Left lung (tissue), 10 donors: Measurements from ENCODE around the gene METTL1. TPM values are rescaled to one million over a fixed set of nuclear protein-coding genes. Genes with fewer than 3 reads are reported as not detected.
A peak's percentile ranks its signal among the peaks of the same experiment; 100 is the strongest.

ENCODE experiments used
- ATAC-seq: fragments of 200-7000 bp; cut with Tn5 transposase; one replicate; pipeline ENCODE4 v1.9.1; 2020; ENCODE audit warnings: moderate library complexity
- DNase-seq, 4 donors: peaks; one replicate each; pipeline ENCODE4 v3.0.0-alpha.2; 2013 to 2020
- H3K27ac ChIP-seq, 2 donors: fragments of 200-600 bp; sonication (generic) in 1 of 2; one replicate each; pipeline versions ENCODE4 v1.5.0 to v1.8.0; 2020 to 2021
- H3K27me3 ChIP-seq, 2 donors: fragments of 200-600 bp; sonication (generic) in 1 of 2; one replicate each; pipeline versions ENCODE4 v1.5.0 to v1.8.0; 2020 to 2021
- H3K36me3 ChIP-seq, 2 donors: fragments of 200-600 bp; sonication (generic) in 1 of 2; one replicate each; pipeline versions ENCODE4 v1.5.0 to v1.8.0; 2020 to 2021
- H3K4me1 ChIP-seq, 2 donors: fragments of 200-600 bp; one replicate each; pipeline ENCODE4 v1.8.0; 2021
- H3K4me3 ChIP-seq, 2 donors: fragments of 200-600 bp; sonication (generic) in 1 of 2; one replicate each; pipeline versions ENCODE4 v1.5.0 to v1.8.0; 2020 to 2021; ENCODE audit warnings: mild to moderate bottlenecking in 1 of 2
- H3K9me3 ChIP-seq, 2 donors: fragments of 200-600 bp; sonication (generic) in 1 of 2; one replicate each; pipeline versions ENCODE4 v1.5.0 to v1.8.0; 2020 to 2021
- intact Hi-C, 2 donors: fragments of 100-400 bp; cut with DNase I; formaldehyde crosslinking; loops; one replicate each; pipeline versions ENCODE4 v1.11.2 to v1.14.2; 2022
- polyA plus RNA-seq, 6 donors: library from polyadenylated mRNA; unstranded; fragments of 120-200 nt; gene quantifications; one replicate each; pipeline ENCODE4 v1.2.1, GENCODE V29; 2013; ENCODE audit not compliant: insufficient read length in 6 of 6
- total RNA-seq, 2 donors: library from RNA; stranded (reverse); fragmentation: NEBNext Ultra II Directional; extraction: Animal tissue kit (Norgen Biotek cat#: 25700); gene quantifications; one replicate each; pipeline ENCODE4 v1.2.1, GENCODE V29; 2021
- TF ChIP-seq, protein P1 (sequence below), 2 donors: fragments of 200-600 bp; sonication (generic) in 1 of 2; IDR thresholded peaks; one replicate each; pipeline versions ENCODE4 v1.5.0 to v1.8.0; 2021; ENCODE audit warnings: antibody characterized with exemption in 2 of 2
- donor health status: DM: no; HTN: yes; CAD: no.
- donor health status: DM: no; HTN: no; CAD: no.

Gene METTL1
- total and polyA plus RNA-seq, 8 donors: 17.3 to 40.2 (median 30.6) TPM

DNA sequence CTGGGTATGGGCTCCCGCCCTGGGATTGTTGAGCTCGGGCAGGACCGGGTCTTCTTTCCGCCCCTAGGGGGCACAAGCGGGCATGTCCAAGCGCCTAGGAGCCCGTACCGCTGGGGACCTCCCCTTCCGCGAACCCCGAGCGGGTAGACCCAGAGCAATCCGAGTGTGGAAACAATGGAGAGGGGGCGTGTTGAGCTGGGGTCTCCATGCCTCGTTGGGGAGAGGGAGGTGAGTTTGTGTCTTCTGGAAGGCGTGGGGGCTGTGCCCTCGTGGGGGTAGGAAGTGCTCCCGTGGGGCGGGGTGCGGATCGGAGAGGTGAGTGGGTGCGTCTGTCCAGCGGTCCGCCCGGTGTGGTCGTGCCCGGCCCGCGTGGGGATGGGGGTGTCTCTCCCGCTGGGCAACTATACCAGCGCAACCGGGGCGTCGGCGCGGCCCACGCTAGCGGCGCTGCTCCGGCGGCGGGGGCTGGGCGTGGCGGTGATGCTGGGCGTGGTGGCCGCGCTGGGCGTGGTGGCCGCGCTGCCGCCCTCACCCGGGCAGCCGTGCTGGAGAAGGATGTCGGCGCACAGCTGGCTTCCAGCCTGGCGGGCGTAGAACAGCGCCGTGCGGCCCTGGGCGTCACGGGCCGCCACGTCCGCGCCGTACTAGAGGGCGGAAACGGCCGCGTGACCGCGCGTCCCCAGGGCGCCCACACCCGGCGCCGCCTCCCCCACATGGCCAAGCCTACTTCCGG is 45.6 kb downstream of the METTL1 start:
- ATAC-seq (peak; percentile 86), DNase-seq (peak; percentile 65 to 89 (median 79))
- Histone ChIP-seq H3K4me3 (peak overlapping the region; percentile 51 to 55), H3K27me3 (peaks cover 0 to 7% of the 10 kb centered on the region in 2 donors), H3K36me3 (peaks cover 0 to 61% of the 10 kb centered on the region in 2 donors), H3K9me3 (no peaks in the 10 kb centered on the region), H3K27ac (peak overlapping the region; percentile 15 to 67), H3K4me1 (peaks cover 4 to 6% of the 10 kb centered on the region in 2 donors)
- TF ChIP-seq, protein P1, sequence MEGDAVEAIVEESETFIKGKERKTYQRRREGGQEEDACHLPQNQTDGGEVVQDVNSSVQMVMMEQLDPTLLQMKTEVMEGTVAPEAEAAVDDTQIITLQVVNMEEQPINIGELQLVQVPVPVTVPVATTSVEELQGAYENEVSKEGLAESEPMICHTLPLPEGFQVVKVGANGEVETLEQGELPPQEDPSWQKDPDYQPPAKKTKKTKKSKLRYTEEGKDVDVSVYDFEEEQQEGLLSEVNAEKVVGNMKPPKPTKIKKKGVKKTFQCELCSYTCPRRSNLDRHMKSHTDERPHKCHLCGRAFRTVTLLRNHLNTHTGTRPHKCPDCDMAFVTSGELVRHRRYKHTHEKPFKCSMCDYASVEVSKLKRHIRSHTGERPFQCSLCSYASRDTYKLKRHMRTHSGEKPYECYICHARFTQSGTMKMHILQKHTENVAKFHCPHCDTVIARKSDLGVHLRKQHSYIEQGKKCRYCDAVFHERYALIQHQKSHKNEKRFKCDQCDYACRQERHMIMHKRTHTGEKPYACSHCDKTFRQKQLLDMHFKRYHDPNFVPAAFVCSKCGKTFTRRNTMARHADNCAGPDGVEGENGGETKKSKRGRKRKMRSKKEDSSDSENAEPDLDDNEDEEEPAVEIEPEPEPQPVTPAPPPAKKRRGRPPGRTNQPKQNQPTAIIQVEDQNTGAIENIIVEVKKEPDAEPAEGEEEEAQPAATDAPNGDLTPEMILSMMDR (IDR thresholded peaks at IDR 0.05): peak; percentile 67 to 75
- intact Hi-C loops: no loop called here

DNA sequence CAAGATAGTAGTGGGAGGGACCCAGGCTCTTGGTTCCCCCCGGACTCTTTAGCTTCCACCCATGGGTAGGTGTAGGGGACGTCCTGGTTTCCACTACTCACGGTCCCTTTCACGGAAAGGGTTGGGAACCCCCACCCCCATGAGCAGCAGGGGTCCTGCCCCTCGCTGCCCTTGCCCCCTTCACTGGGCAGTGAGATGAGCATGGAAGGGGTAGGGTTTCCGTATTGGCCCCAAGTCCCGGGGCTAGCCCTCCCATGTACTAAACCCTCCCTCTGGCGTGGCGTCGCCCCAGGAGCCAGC is 46.1 kb downstream of the METTL1 start:
- Histone ChIP-seq H3K27me3 (peaks cover 0 to 7% of the 10 kb centered on the region in 2 donors), H3K27ac (peak overlapping the region in 1 of 2 donors; percentile 67)
- no peak for DNase-seq

DNA sequence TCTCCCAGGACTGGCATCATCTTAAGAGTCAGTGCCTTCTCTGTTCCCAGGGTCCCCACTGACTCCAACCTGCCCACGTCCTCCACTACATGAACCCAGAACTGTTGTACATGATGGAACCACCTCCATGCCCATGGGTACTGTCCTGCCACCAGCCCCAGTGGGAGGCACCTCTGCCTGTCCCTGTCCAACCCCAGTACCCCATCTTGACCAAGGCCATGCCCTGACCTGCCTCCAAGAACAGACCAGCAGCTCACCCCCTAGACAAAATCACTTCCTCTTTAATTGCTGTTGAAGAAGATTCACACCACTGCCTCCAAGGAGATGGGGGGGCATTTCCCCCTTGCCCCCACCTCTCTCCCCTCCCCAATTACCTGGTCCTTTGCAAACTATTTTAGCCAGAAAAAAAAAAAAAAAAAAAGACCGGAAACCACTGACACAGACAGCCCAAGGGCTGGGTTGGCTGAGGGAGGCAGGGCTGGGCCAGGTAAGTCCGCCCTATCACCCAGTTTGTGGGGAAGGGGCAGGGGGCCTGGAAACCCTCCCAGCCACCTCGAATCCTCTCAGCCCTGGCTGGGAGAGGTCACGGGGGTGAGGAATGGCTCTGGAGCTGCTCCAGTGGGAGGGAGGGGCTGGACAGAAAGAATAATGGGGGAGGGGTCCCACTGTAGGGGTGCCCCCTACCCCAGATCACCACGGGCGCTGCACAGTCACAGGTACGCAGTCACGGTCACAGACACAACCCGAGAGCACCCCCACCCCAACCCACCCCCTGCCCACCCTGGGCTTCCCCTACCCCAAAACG is 46.8 kb downstream of the METTL1 start:
- H3K4me1 ChIP-seq: peaks cover 4 to 6% of the 10 kb centered on the region in 2 donors
- ATAC-seq (no peak), DNase-seq (no peak)
- H3K9me3 ChIP-seq: no peaks in the 10 kb centered on the region
- intact Hi-C loops: no loop called here
- H3K36me3 ChIP-seq: peaks cover 0 to 61% of the 10 kb centered on the region in 2 donors
- TF ChIP-seq, protein P1 (IDR thresholded peaks at IDR 0.05): no peak
- no peak overlapping the region for H3K27ac ChIP-seq
- H3K4me3 ChIP-seq: no peak overlapping the region
- H3K27me3 ChIP-seq: peaks cover 0 to 7% of the 10 kb centered on the region in 2 donors

More for the DNA sequence above, 46.1 kb downstream of the METTL1 start:
- intact Hi-C loops: no loop called here
- no peaks in the 10 kb centered on the region for H3K9me3 ChIP-seq
- TF ChIP-seq, protein P1 (IDR thresholded peaks at IDR 0.05): no peak
- peaks cover 4 to 6% of the 10 kb centered on the region in 2 donors for H3K4me1 ChIP-seq
- ATAC-seq: no peak
- peak overlapping the region; percentile 51 to 55 for H3K4me3 ChIP-seq
- peaks cover 0 to 61% of the 10 kb centered on the region in 2 donors for H3K36me3 ChIP-seq

DNA sequence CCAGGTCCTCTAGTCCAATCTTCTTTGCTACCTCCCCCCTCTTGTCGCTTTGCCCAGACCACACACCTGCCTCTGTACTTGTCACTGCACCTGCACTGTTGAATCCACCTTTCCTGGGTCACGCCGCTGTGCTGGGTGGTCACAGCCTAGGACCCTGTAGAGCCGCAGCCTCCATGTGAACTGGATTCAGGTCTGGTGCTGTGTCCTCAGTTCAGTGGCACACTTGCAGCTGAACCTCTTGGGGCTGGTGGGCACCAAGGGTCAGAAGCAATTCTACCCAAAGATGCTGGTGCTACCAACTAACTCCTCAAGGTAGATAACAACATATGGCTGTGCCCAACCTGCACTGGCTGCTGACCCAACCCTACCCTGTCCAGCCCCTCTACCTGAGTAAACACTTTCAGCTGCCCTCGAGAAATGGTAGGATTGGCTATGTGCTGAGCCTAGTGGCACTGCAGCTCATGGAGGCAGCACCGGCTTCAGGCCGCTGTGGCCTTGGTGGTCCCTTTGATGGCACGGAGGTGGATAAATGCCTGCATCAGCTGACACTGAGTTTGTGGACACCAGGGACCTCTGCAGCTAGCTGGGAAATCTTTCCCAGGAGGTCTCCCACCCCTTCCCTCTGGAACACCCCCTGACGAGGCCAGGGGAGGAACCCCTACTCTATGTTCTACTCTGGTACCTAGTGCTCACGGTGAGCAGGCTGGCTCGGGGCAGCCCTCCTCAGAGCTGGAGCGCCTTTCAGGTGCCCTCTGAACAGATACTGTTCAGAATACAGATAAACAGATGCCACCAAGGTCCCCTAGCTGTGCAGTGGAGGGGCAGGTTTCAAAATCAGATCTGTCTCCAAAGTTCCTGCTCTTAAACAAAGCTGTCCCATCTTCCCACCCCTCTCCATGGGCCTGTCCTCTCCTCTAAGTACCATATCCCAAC is 47.6 kb downstream of the METTL1 start:
- no peak for ATAC-seq
- intact Hi-C loops: no loop called here
- no peaks in the 10 kb centered on the region for H3K9me3 ChIP-seq

More for the DNA sequence above, 47.6 kb downstream of the METTL1 start:
- H3K4me3 ChIP-seq: no peak overlapping the region
- H3K36me3 ChIP-seq: peaks cover 0 to 61% of the 10 kb centered on the region in 2 donors
- TF ChIP-seq, protein P1 (IDR thresholded peaks at IDR 0.05): no peak
- H3K4me1 ChIP-seq: peaks cover 4 to 6% of the 10 kb centered on the region in 2 donors
- peaks cover 0 to 7% of the 10 kb centered on the region in 2 donors for H3K27me3 ChIP-seq
- H3K27ac ChIP-seq: no peak overlapping the region
- no peak for DNase-seq
